Neural progenitor cell (in vitro differentiated cells): ENCODE results near the gene LPO. TPM values are rescaled to one million over a fixed set of nuclear protein-coding genes. Genes with fewer than 3 reads are reported as not detected.

Experiments used
- DNase-seq: peaks from one replicate; pipeline ENCODE4 v3.0.0-alpha.2; 2016; ENCODE audit warnings: low spot score
- H2AFZ ChIP-seq: fragments of 200-600 bp; sonication (generic); replicated peaks from 2 replicates; pipeline ENCODE4 v1.6.1; 2016; ENCODE audit warnings: antibody characterized with exemption
- H3F3A ChIP-seq: fragments of 200-600 bp; sonication (generic); 2 replicates; pipeline ENCODE4 v1.6.1; 2016; ENCODE audit warnings: antibody characterized with exemption, low read depth
- H3K27ac ChIP-seq: fragments of 200-600 bp; sonication (generic); 2 replicates; pipeline ENCODE4 v1.5.1; 2016; ENCODE audit warnings: mild to moderate bottlenecking
- H3K27me3 ChIP-seq: fragments of 200-600 bp; sonication (generic); 2 replicates; pipeline ENCODE4 v1.6.1; 2016; ENCODE audit warnings: mild to moderate bottlenecking, moderate library complexity
- H3K36me3 ChIP-seq: fragments of 200-600 bp; sonication (generic); 2 replicates; pipeline ENCODE4 v1.5.1; 2016
- H3K4me1 ChIP-seq: fragments of 200-600 bp; sonication (generic); 2 replicates; pipeline ENCODE4 v1.6.1; 2016; ENCODE audit warnings: mixed run types
- H3K4me2 ChIP-seq: fragments of 200-600 bp; sonication (generic); 2 replicates; pipeline ENCODE4 v1.6.1; 2016
- H3K4me3 ChIP-seq: fragments of 200-600 bp; sonication (generic); 2 replicates; pipeline ENCODE4 v1.5.1; 2016
- H3K79me2 ChIP-seq: fragments of 200-600 bp; sonication (generic); 2 replicates; pipeline ENCODE4 v1.6.1; 2016; ENCODE audit warnings: low read depth
- H3K9ac ChIP-seq: fragments of 200-600 bp; sonication (generic); 2 replicates; pipeline ENCODE4 v1.6.1; 2016
- H3K9me3 ChIP-seq: fragments of 200-600 bp; sonication (generic); 2 replicates; pipeline ENCODE4 v1.5.1; 2016; ENCODE audit warnings: low read depth
- H4K20me1 ChIP-seq: fragments of 200-600 bp; sonication (generic); 2 replicates; pipeline ENCODE4 v1.6.1; 2016; ENCODE audit warnings: low read depth
- H3K27ac Mint-ChIP-seq: 3 replicates; pipeline ENCODE4 v1.8.0; 2021; ENCODE audit warnings: mixed read lengths
- H3K27me3 Mint-ChIP-seq: 2 replicates; pipeline ENCODE4 v1.8.0; 2022; ENCODE audit warnings: low read depth, mild to moderate bottlenecking, inconsistent platforms, moderate library complexity, mixed read lengths; ENCODE audit not compliant: insufficient read depth
- H3K36me3 Mint-ChIP-seq: 3 replicates; pipeline ENCODE4 v1.8.0; 2021; ENCODE audit warnings: mixed read lengths
- H3K4me1 Mint-ChIP-seq: 3 replicates; pipeline ENCODE4 v1.8.0; 2021; ENCODE audit warnings: mixed read lengths
- H3K4me3 Mint-ChIP-seq: 3 replicates; pipeline ENCODE4 v1.8.0; 2021; ENCODE audit warnings: mild to moderate bottlenecking, moderate library complexity, mixed read lengths
- H3K9me3 Mint-ChIP-seq: 3 replicates; pipeline ENCODE4 v1.8.0; 2020; ENCODE audit warnings: mixed read lengths
- EZH2 ChIP-seq: fragments of 200-600 bp; sonication (generic); IDR thresholded peaks from 2 replicates; pipeline ENCODE4 v1.6.1; 2017; ENCODE audit warnings: antibody characterized with exemption, mild to moderate bottlenecking, moderate library complexity
- EZH2phosphoT487 ChIP-seq: fragments of 200-600 bp; sonication (generic); IDR thresholded peaks from 2 replicates; pipeline ENCODE4 v1.6.1; 2017; ENCODE audit warnings: antibody characterized with exemption
- total RNA-seq: library from RNA; depleted of rRNA; stranded (reverse); fragments of >200 nt; gene quantifications from 2 replicates; pipeline ENCODE4 v1.2.3, GENCODE V29; 2015; ENCODE audit warnings: low replicate concordance
- TF ChIP-seq, protein P1 (sequence below): fragments of 200-600 bp; sonication (generic); IDR thresholded peaks from 2 replicates; pipeline ENCODE4 v1.5.1; 2017; ENCODE audit warnings: antibody characterized with exemption, mild to moderate bottlenecking

Gene LPO
- total RNA-seq, 1 donor from 2014 or later, result not detected

- Mint-ChIP-seq H3K9me3 (peaks cover 2% of the 10 kb centered on the region), H3K27ac (peak overlapping the region; percentile 13), H3K4me3 (no peak overlapping the region), H3K4me1 (no peaks in the 10 kb centered on the region), H3K27me3 (peaks cover 3% of the 10 kb centered on the region), H3K36me3 (no peaks in the 10 kb centered on the region)
- Histone ChIP-seq H3K4me3 (no peak overlapping the region), H3K9ac (no peak overlapping the region), H4K20me1 (no peaks in the 10 kb centered on the region), H3K36me3 (no peaks in the 10 kb centered on the region), H2AFZ (no peak overlapping the region), H3K4me1 (no peaks in the 10 kb centered on the region), H3K79me2 (no peaks in the 10 kb centered on the region), H3K27me3 (peaks cover 5% of the 10 kb centered on the region), H3F3A (no peaks in the 10 kb centered on the region), H3K4me2 (no peak overlapping the region), H3K27ac (no peak overlapping the region), H3K9me3 (no peaks in the 10 kb centered on the region)
- DNase-seq, result no peak
- TF ChIP-seq EZH2phosphoT487, result no peak
Measured at GRCh38 chr17:58276423-58276822, 38.0 kb downstream of the LPO start.

- H3K9me3 Mint-ChIP-seq, result peaks cover 2% of the 10 kb centered on the region
- DNase-seq, result peak; percentile 25
Measured at GRCh38 chr17:58277107-58277801, 38.9 kb downstream of the LPO start.

DNA sequence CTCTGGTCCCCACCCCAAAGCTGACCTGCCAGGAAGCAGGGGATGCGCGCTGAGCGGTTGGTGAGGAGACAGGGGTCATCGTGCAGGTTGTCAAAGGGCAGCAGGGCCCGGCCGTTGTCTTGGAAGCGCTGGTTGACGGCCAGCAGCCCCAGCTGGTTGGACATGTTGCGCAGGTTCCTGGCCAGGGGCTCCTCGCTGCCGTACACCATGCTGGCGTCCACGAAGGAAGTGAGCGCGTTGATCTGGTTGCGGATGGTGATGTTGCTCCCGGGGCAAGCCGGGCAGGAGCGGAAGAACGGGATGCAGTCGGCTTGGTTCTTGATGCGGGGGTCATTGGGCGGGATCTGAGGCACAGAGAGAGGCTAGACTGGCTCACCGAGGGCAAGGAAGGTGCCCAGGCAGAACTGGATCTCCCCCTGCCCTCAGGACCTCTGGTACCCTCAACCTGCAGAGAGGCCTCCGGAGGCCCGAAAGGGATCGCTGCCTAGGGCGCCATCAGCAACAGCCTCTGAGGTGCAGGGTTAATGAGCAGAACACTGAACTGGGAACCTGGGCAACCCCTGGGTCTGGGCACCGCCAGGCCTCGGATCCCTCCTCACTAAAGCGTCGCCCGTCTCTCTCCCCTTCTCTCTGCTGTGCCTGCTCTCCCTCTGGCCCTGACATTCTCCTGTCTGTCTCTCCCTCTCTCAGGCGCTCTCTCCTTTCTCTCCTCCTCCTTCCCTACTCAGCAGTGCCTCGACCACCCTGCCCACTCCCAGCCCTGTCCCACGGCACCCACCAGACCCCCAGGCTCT is 39.6 kb downstream of the LPO start:
- H3K27ac Mint-ChIP-seq, result peak overlapping the region; percentile 66
- H3F3A ChIP-seq, result no peaks in the 10 kb centered on the region
- H3K9me3 ChIP-seq, result no peaks in the 10 kb centered on the region
- no peaks in the 10 kb centered on the region for H3K4me1 Mint-ChIP-seq
- H3K4me2 ChIP-seq, result no peak overlapping the region
- H3K27me3 Mint-ChIP-seq, result peaks cover 2% of the 10 kb centered on the region
- no peak for TF ChIP-seq EZH2phosphoT487
- TF ChIP-seq EZH2, result no peak
- TF ChIP-seq, protein P1, sequence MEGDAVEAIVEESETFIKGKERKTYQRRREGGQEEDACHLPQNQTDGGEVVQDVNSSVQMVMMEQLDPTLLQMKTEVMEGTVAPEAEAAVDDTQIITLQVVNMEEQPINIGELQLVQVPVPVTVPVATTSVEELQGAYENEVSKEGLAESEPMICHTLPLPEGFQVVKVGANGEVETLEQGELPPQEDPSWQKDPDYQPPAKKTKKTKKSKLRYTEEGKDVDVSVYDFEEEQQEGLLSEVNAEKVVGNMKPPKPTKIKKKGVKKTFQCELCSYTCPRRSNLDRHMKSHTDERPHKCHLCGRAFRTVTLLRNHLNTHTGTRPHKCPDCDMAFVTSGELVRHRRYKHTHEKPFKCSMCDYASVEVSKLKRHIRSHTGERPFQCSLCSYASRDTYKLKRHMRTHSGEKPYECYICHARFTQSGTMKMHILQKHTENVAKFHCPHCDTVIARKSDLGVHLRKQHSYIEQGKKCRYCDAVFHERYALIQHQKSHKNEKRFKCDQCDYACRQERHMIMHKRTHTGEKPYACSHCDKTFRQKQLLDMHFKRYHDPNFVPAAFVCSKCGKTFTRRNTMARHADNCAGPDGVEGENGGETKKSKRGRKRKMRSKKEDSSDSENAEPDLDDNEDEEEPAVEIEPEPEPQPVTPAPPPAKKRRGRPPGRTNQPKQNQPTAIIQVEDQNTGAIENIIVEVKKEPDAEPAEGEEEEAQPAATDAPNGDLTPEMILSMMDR, result no peak
- DNase-seq, result no peak
- H3K79me2 ChIP-seq, result no peaks in the 10 kb centered on the region
- peaks cover 2% of the 10 kb centered on the region for H3K9me3 Mint-ChIP-seq
- H3K9ac ChIP-seq, result no peak overlapping the region
- H3K27me3 ChIP-seq, result peaks cover 5% of the 10 kb centered on the region
- no peak overlapping the region for H3K4me3 ChIP-seq
- H3K4me1 ChIP-seq, result no peaks in the 10 kb centered on the region
- no peak overlapping the region for H3K27ac ChIP-seq
- H2AFZ ChIP-seq, result no peak overlapping the region
- no peaks in the 10 kb centered on the region for H3K36me3 ChIP-seq
- H3K4me3 Mint-ChIP-seq, result no peak overlapping the region
- H3K36me3 Mint-ChIP-seq, result no peaks in the 10 kb centered on the region
- H4K20me1 ChIP-seq, result no peaks in the 10 kb centered on the region

More at GRCh38 chr17:58277107-58277801, 38.9 kb downstream of the LPO start:
- no peak overlapping the region for H3K4me2 ChIP-seq
- no peak overlapping the region for H3K27ac ChIP-seq
- Mint-ChIP-seq H3K27ac (no peak overlapping the region), H3K27me3 (peaks cover 3% of the 10 kb centered on the region), H3K4me3 (no peak overlapping the region), H3K36me3 (no peaks in the 10 kb centered on the region), H3K4me1 (no peaks in the 10 kb centered on the region)
- no peak for TF ChIP-seq EZH2
- TF ChIP-seq, protein P1, result peak; percentile 55
- H3K4me3 ChIP-seq, result no peak overlapping the region
- H4K20me1 ChIP-seq, result no peaks in the 10 kb centered on the region
- H3F3A ChIP-seq, result no peaks in the 10 kb centered on the region
- H2AFZ ChIP-seq, result no peak overlapping the region
- no peaks in the 10 kb centered on the region for H3K36me3 ChIP-seq
- no peaks in the 10 kb centered on the region for H3K9me3 ChIP-seq
- H3K9ac ChIP-seq, result no peak overlapping the region
- H3K27me3 ChIP-seq, result peaks cover 5% of the 10 kb centered on the region
- H3K79me2 ChIP-seq, result no peaks in the 10 kb centered on the region
- H3K4me1 ChIP-seq, result no peaks in the 10 kb centered on the region

GRCh38 chr17:58278661-58279015 is 40.3 kb downstream of the LPO start:
- DNase-seq, result no peak
- H2AFZ ChIP-seq, result no peak overlapping the region

More at GRCh38 chr17:58278661-58279015, 40.3 kb downstream of the LPO start:
- no peak overlapping the region for H3K4me3 ChIP-seq
- H3K36me3 Mint-ChIP-seq, result no peaks in the 10 kb centered on the region
- H3K27me3 Mint-ChIP-seq, result peaks cover 2% of the 10 kb centered on the region
- H3K27ac ChIP-seq, result no peak overlapping the region
- peaks cover 2% of the 10 kb centered on the region for H3K9me3 Mint-ChIP-seq
- H3K27me3 ChIP-seq, result peaks cover 5% of the 10 kb centered on the region
- peaks cover 1% of the 10 kb centered on the region for H3K4me1 Mint-ChIP-seq
- TF ChIP-seq, protein P1, result no peak
- TF ChIP-seq EZH2 (no peak), EZH2phosphoT487 (no peak)
- H3K4me3 Mint-ChIP-seq, result no peak overlapping the region
- no peaks in the 10 kb centered on the region for H3K9me3 ChIP-seq
- no peaks in the 10 kb centered on the region for H3F3A ChIP-seq
- no peak overlapping the region for H3K4me2 ChIP-seq
- no peaks in the 10 kb centered on the region for H4K20me1 ChIP-seq
- no peak overlapping the region for H3K9ac ChIP-seq
- H3K36me3 ChIP-seq, result no peaks in the 10 kb centered on the region
- peak overlapping the region; percentile 66 for H3K27ac Mint-ChIP-seq
- H3K79me2 ChIP-seq, result no peaks in the 10 kb centered on the region
- no peaks in the 10 kb centered on the region for H3K4me1 ChIP-seq
